GM23338 (cell line): ENCODE measurements around the gene APOB. TPM values are rescaled to one million over a fixed set of nuclear protein-coding genes. Genes with fewer than 3 reads are reported as not detected.

ENCODE experiments used
- ATAC-seq: fragments of 200-7000 bp; cut with Tn5 transposase; 3 replicates; pipeline ENCODE4 v1.9.1; 2020
- DNase-seq: peaks from one replicate; pipeline ENCODE4 v3.0.0-alpha.2; 2015; ENCODE audit warnings: low spot score
- H2AFZ ChIP-seq: fragments of 200-600 bp; sonication (generic); 2 replicates; pipeline ENCODE4 v1.8.0; 2016; ENCODE audit warnings: antibody characterized with exemption, mild to moderate bottlenecking, moderate library complexity
- H3F3A ChIP-seq: fragments of 200-600 bp; sonication (generic); replicated peaks from 2 replicates; pipeline ENCODE4 v1.8.0; 2017; ENCODE audit warnings: antibody characterized with exemption, mixed run types, low read depth
- H3K27ac ChIP-seq: fragments of 200-600 bp; sonication (generic); 2 replicates; pipeline ENCODE4 v1.6.1; 2016; ENCODE audit warnings: low read depth
- H3K27me3 ChIP-seq: fragments of 200-600 bp; sonication (generic); 2 replicates; pipeline ENCODE4 v1.8.0; 2016; ENCODE audit warnings: mild to moderate bottlenecking, mixed run types, moderate library complexity; ENCODE audit not compliant: insufficient read depth
- H3K36me3 ChIP-seq: fragments of 200-600 bp; sonication (generic); 2 replicates; pipeline ENCODE4 v1.8.0; 2016; ENCODE audit warnings: mild to moderate bottlenecking; ENCODE audit not compliant: insufficient read depth
- H3K4me1 ChIP-seq: fragments of 200-600 bp; sonication (generic); 2 replicates; pipeline ENCODE4 v1.8.0; 2016; ENCODE audit warnings: mild to moderate bottlenecking, moderate library complexity; ENCODE audit not compliant: insufficient read depth
- H3K4me2 ChIP-seq: fragments of 200-600 bp; sonication (generic); 2 replicates; pipeline ENCODE4 v1.7.1; 2017; ENCODE audit warnings: mixed run types
- H3K4me3 ChIP-seq: fragments of 200-600 bp; sonication (generic); 2 replicates; pipeline ENCODE4 v1.6.1; 2016; ENCODE audit warnings: mixed run types
- H3K79me2 ChIP-seq: fragments of 200-600 bp; sonication (generic); replicated peaks from 2 replicates; pipeline ENCODE4 v1.8.0; 2017; ENCODE audit warnings: mild to moderate bottlenecking; ENCODE audit not compliant: insufficient read depth
- H3K9me2 ChIP-seq: fragments of 200-600 bp; sonication (generic); 2 replicates; pipeline ENCODE4 v1.8.0; 2017; ENCODE audit not compliant: insufficient read depth
- H4K20me1 ChIP-seq: fragments of 200-600 bp; sonication (generic); replicated peaks from 2 replicates; pipeline ENCODE4 v1.8.0; 2017; ENCODE audit warnings: mild to moderate bottlenecking; ENCODE audit not compliant: insufficient read depth
- H3K27ac Mint-ChIP-seq: 2 replicates; pipeline ENCODE4 v1.8.0; 2020; ENCODE audit warnings: inconsistent platforms, mild to moderate bottlenecking, moderate library complexity, mixed read lengths
- H3K27me3 Mint-ChIP-seq: 3 replicates; pipeline ENCODE4 v1.8.0; 2022; ENCODE audit warnings: low read depth, mild to moderate bottlenecking, moderate library complexity, mixed read lengths, inconsistent platforms; ENCODE audit not compliant: insufficient read depth, poor library complexity
- H3K36me3 Mint-ChIP-seq: 3 replicates; pipeline ENCODE4 v1.8.0; 2021; ENCODE audit warnings: low read depth, mild to moderate bottlenecking, inconsistent platforms, moderate library complexity, mixed read lengths
- H3K4me1 Mint-ChIP-seq: 3 replicates; pipeline ENCODE4 v1.8.0; 2020; ENCODE audit warnings: mild to moderate bottlenecking, inconsistent platforms, mixed read lengths
- H3K4me3 Mint-ChIP-seq: 3 replicates; pipeline ENCODE4 v1.8.0; 2021; ENCODE audit warnings: moderate library complexity, mild to moderate bottlenecking, inconsistent platforms, mixed read lengths
- H3K9me3 Mint-ChIP-seq: 3 replicates; pipeline ENCODE4 v1.8.0; 2020; ENCODE audit warnings: moderate library complexity, mild to moderate bottlenecking, inconsistent platforms, mixed read lengths
- CREB1 ChIP-seq: fragments of 250-450 bp; sonication (Bioruptor Pico); IDR thresholded peaks from 2 replicates; pipeline ENCODE4 v1.5.0; 2020; ENCODE audit warnings: low read depth, mild to moderate bottlenecking, moderate library complexity
- EZH2 ChIP-seq: fragments of 200-600 bp; sonication (generic); IDR thresholded peaks from one replicate; pipeline ENCODE4 v1.8.0; 2017; ENCODE audit warnings: antibody characterized with exemption, mild to moderate bottlenecking, low read depth; ENCODE audit not compliant: unreplicated experiment
- EZH2phosphoT487 ChIP-seq: fragments of 200-600 bp; sonication (generic); IDR thresholded peaks from one replicate; pipeline ENCODE4 v1.8.1; 2018; ENCODE audit warnings: antibody characterized with exemption; ENCODE audit not compliant: unreplicated experiment
- JUNB ChIP-seq: IDR thresholded peaks from one replicate; pipeline ENCODE4 v1.6.1; 2016; ENCODE audit warnings: antibody characterized with exemption; ENCODE audit not compliant: unreplicated experiment
- NANOG ChIP-seq: IDR thresholded peaks from 2 replicates; pipeline ENCODE4 v1.6.1; 2016; ENCODE audit warnings: antibody characterized with exemption, borderline replicate concordance
- POLR2AphosphoS5 ChIP-seq: IDR thresholded peaks from 2 replicates; pipeline ENCODE4 v1.6.1; 2016; ENCODE audit warnings: antibody characterized with exemption, low read depth
- STAT1 ChIP-seq: IDR thresholded peaks from one replicate; pipeline ENCODE4 v1.6.1; 2016; ENCODE audit warnings: antibody characterized with exemption; ENCODE audit not compliant: unreplicated experiment
- ZNF114 ChIP-seq: fragments of 250-450 bp; sonication (Bioruptor Pico); IDR thresholded peaks from 2 replicates; pipeline ENCODE4 v1.5.0; 2020; ENCODE audit warnings: mild to moderate bottlenecking, moderate library complexity
- ZNF331 ChIP-seq: fragments of 250-450 bp; sonication (Bioruptor Pico); IDR thresholded peaks from 2 replicates; pipeline ENCODE4 v1.5.0; 2020; ENCODE audit warnings: low read depth, mild to moderate bottlenecking, moderate library complexity
- polyA plus RNA-seq: library from polyadenylated mRNA; unstranded; fragments of >200 nt; fragmentation: Nextera tagmentation; extraction: Ambion mirVana; gene quantifications from 2 replicates; pipeline ENCODE4 v1.2.1, GENCODE V29; 2016
- total RNA-seq: library from RNA; depleted of rRNA; stranded (reverse); fragments of >200 nt; shearing (Covaris generic); gene quantifications from 2 replicates; pipeline ENCODE4 v1.2.3, GENCODE V29; 2014
- TF ChIP-seq, protein P1 (sequence below): fragments of 250-450 bp; sonication (Bioruptor Pico); IDR thresholded peaks from 2 replicates; pipeline ENCODE4 v1.5.0; 2020; ENCODE audit warnings: mild to moderate bottlenecking, moderate library complexity
- TF ChIP-seq, protein P2 (sequence below): IDR thresholded peaks from one replicate; pipeline ENCODE4 v1.6.1; 2018; ENCODE audit warnings: antibody characterized with exemption; ENCODE audit not compliant: unreplicated experiment
- TF ChIP-seq, protein P3 (sequence below), 2 experiments: fragments of 200-600 bp in 1 of 2; sonication (generic) in 1 of 2; conservative IDR thresholded peaks; 2 replicates each; pipeline versions ENCODE4 v1.5.1 to v1.6.1; 2016 to 2017; ENCODE audit warnings: antibody characterized with exemption in 2 of 2, low read depth in 2 of 2, mild to moderate bottlenecking in 2 of 2, moderate library complexity in 1 of 2
- TF ChIP-seq, protein P4 (sequence below): IDR thresholded peaks from 2 replicates; pipeline ENCODE4 v1.6.1; 2016; ENCODE audit warnings: antibody characterized with exemption

The APOB gene
- total and polyA plus RNA-seq, 2 experiments from 2014 or later: 0.08 to 0.56 TPM

DNA sequence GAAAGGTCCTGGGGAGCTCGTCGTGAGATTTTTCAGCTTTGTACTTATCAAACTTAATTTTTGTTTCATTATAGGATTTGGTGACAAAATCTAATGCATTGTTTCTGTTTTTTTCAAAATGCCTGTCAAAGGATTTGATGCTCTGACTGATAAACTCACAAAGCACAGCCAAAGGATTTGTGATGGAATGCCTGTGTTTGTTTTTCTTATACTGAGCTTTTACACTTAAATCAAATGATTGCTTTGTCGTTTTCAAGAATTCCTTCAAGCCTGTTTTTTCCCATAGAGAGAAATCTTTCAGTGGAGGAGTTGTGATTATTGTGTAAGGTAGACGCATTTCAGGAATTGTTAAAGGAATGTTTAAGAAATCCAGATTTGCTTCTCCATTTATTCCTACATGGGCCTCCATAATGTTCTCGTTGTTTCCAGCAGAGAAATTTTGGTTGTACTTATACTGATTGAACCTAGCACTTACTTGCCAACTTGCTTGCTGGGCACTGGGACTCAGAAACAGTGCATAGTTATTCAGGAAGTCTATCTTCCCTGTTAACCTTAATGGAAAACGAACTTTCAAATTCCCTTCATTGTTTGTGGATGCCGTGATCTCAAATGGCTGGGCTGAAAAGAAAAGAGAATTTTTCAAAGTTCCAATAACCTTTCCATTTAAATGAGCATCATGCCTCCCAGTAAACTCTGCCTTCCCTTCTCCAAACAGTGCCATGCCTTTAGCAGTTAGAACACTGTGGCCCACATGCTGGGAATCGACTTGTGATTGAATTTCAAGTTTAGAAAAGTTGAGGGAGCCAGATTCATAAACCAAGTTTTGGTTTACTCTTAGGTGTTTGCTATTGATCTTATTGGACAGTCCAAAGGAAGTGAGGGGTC lies 36.5 kb downstream of the APOB start:
- ATAC-seq (no peak), DNase-seq (no peak)
- Histone ChIP-seq H2AFZ (no peak overlapping the region), H4K20me1 (no peaks in the 10 kb centered on the region), H3K4me3 (no peak overlapping the region), H3K27me3 (no peaks in the 10 kb centered on the region), H3K27ac (no peak overlapping the region), H3K9me2 (0 out of 2 replicates have a peak, but pooled peaks cover 3% of the 10 kb centered on the region), H3F3A (no peaks in the 10 kb centered on the region), H3K79me2 (no peaks in the 10 kb centered on the region), H3K36me3 (no peaks in the 10 kb centered on the region), H3K4me1 (no peaks in the 10 kb centered on the region), H3K4me2 (no peak overlapping the region)
- no peak overlapping the region for H3K27ac Mint-ChIP-seq
- H3K4me3 Mint-ChIP-seq: no peak overlapping the region
- no peaks in the 10 kb centered on the region for H3K36me3 Mint-ChIP-seq
- no peaks in the 10 kb centered on the region for H3K4me1 Mint-ChIP-seq
- H3K27me3 Mint-ChIP-seq: peaks cover 2% of the 10 kb centered on the region
- 0 out of 3 replicates have a peak, but pooled peaks cover 5% of the 10 kb centered on the region for H3K9me3 Mint-ChIP-seq
- TF ChIP-seq, protein P1, sequence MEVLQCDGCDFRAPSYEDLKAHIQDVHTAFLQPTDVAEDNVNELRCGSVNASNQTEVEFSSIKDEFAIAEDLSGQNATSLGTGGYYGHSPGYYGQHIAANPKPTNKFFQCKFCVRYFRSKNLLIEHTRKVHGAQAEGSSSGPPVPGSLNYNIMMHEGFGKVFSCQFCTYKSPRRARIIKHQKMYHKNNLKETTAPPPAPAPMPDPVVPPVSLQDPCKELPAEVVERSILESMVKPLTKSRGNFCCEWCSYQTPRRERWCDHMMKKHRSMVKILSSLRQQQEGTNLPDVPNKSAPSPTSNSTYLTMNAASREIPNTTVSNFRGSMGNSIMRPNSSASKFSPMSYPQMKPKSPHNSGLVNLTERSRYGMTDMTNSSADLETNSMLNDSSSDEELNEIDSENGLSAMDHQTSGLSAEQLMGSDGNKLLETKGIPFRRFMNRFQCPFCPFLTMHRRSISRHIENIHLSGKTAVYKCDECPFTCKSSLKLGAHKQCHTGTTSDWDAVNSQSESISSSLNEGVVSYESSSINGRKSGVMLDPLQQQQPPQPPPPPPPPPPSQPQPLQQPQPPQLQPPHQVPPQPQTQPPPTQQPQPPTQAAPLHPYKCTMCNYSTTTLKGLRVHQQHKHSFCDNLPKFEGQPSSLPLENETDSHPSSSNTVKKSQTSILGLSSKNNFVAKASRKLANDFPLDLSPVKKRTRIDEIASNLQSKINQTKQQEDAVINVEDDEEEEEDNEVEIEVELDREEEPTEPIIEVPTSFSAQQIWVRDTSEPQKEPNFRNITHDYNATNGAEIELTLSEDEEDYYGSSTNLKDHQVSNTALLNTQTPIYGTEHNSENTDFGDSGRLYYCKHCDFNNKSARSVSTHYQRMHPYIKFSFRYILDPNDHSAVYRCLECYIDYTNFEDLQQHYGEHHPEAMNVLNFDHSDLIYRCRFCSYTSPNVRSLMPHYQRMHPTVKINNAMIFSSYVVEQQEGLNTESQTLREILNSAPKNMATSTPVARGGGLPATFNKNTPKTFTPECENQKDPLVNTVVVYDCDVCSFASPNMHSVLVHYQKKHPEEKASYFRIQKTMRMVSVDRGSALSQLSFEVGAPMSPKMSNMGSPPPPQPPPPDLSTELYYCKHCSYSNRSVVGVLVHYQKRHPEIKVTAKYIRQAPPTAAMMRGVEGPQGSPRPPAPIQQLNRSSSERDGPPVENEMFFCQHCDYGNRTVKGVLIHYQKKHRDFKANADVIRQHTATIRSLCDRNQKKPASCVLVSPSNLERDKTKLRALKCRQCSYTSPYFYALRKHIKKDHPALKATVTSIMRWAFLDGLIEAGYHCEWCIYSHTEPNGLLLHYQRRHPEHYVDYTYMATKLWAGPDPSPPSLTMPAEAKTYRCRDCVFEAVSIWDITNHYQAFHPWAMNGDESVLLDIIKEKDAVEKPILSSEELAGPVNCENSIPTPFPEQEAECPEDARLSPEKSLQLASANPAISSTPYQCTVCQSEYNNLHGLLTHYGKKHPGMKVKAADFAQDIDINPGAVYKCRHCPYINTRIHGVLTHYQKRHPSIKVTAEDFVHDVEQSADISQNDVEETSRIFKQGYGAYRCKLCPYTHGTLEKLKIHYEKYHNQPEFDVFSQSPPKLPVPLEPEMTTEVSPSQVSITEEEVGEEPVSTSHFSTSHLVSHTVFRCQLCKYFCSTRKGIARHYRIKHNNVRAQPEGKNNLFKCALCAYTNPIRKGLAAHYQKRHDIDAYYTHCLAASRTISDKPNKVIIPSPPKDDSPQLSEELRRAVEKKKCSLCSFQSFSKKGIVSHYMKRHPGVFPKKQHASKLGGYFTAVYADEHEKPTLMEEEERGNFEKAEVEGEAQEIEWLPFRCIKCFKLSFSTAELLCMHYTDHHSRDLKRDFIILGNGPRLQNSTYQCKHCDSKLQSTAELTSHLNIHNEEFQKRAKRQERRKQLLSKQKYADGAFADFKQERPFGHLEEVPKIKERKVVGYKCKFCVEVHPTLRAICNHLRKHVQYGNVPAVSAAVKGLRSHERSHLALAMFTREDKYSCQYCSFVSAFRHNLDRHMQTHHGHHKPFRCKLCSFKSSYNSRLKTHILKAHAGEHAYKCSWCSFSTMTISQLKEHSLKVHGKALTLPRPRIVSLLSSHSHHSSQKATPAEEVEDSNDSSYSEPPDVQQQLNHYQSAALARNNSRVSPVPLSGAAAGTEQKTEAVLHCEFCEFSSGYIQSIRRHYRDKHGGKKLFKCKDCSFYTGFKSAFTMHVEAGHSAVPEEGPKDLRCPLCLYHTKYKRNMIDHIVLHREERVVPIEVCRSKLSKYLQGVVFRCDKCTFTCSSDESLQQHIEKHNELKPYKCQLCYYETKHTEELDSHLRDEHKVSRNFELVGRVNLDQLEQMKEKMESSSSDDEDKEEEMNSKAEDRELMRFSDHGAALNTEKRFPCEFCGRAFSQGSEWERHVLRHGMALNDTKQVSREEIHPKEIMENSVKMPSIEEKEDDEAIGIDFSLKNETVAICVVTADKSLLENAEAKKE: no peak
- TF ChIP-seq ZNF331 (CRISPR knock-in tag) (no peak), POLR2AphosphoS5 (no peak), NANOG (no peak), STAT1 (no peak), EZH2phosphoT487 (no peak), EZH2 (no peak), JUNB (no peak), CREB1 (CRISPR knock-in tag) (no peak), ZNF114 (CRISPR knock-in tag) (no peak)
- TF ChIP-seq, protein P2, sequence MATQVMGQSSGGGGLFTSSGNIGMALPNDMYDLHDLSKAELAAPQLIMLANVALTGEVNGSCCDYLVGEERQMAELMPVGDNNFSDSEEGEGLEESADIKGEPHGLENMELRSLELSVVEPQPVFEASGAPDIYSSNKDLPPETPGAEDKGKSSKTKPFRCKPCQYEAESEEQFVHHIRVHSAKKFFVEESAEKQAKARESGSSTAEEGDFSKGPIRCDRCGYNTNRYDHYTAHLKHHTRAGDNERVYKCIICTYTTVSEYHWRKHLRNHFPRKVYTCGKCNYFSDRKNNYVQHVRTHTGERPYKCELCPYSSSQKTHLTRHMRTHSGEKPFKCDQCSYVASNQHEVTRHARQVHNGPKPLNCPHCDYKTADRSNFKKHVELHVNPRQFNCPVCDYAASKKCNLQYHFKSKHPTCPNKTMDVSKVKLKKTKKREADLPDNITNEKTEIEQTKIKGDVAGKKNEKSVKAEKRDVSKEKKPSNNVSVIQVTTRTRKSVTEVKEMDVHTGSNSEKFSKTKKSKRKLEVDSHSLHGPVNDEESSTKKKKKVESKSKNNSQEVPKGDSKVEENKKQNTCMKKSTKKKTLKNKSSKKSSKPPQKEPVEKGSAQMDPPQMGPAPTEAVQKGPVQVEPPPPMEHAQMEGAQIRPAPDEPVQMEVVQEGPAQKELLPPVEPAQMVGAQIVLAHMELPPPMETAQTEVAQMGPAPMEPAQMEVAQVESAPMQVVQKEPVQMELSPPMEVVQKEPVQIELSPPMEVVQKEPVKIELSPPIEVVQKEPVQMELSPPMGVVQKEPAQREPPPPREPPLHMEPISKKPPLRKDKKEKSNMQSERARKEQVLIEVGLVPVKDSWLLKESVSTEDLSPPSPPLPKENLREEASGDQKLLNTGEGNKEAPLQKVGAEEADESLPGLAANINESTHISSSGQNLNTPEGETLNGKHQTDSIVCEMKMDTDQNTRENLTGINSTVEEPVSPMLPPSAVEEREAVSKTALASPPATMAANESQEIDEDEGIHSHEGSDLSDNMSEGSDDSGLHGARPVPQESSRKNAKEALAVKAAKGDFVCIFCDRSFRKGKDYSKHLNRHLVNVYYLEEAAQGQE: no peak
- TF ChIP-seq, protein P3, sequence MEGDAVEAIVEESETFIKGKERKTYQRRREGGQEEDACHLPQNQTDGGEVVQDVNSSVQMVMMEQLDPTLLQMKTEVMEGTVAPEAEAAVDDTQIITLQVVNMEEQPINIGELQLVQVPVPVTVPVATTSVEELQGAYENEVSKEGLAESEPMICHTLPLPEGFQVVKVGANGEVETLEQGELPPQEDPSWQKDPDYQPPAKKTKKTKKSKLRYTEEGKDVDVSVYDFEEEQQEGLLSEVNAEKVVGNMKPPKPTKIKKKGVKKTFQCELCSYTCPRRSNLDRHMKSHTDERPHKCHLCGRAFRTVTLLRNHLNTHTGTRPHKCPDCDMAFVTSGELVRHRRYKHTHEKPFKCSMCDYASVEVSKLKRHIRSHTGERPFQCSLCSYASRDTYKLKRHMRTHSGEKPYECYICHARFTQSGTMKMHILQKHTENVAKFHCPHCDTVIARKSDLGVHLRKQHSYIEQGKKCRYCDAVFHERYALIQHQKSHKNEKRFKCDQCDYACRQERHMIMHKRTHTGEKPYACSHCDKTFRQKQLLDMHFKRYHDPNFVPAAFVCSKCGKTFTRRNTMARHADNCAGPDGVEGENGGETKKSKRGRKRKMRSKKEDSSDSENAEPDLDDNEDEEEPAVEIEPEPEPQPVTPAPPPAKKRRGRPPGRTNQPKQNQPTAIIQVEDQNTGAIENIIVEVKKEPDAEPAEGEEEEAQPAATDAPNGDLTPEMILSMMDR (conservative IDR thresholded peaks at IDR 0.05; ENCODE audit: low read depth in 2 of 2): no peak
- TF ChIP-seq, protein P4, sequence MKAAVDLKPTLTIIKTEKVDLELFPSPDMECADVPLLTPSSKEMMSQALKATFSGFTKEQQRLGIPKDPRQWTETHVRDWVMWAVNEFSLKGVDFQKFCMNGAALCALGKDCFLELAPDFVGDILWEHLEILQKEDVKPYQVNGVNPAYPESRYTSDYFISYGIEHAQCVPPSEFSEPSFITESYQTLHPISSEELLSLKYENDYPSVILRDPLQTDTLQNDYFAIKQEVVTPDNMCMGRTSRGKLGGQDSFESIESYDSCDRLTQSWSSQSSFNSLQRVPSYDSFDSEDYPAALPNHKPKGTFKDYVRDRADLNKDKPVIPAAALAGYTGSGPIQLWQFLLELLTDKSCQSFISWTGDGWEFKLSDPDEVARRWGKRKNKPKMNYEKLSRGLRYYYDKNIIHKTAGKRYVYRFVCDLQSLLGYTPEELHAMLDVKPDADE: no peak
